Right atrium auricular region (tissue), 2 donors: Measurements from ENCODE around the gene ZCCHC4. TPM values are rescaled to one million over a fixed set of nuclear protein-coding genes. Genes with fewer than 3 reads are reported as not detected.

ENCODE experiments used
- DNase-seq: peaks from one replicate; pipeline ENCODE4 v3.0.0-alpha.2; 2019; ENCODE audit warnings: low spot score
- H3K27ac ChIP-seq, 2 donors: fragments of 200-600 bp; sonication (generic); 1 replicate in 1 of 2; 2 replicates in 1 of 2; pipeline ENCODE4 v1.5.1; 2016 to 2019
- H3K27me3 ChIP-seq, 2 donors: fragments of 200-600 bp; sonication (generic); one replicate each; pipeline versions ENCODE4 v1.5.1 to v1.6.0; 2017 to 2019
- H3K36me3 ChIP-seq: fragments of 200-600 bp; sonication (generic); one replicate; pipeline ENCODE4 v1.5.1; 2016
- H3K4me1 ChIP-seq, 2 donors: fragments of 200-600 bp; sonication (generic); one replicate each; pipeline versions ENCODE4 v1.5.1 to v1.6.0; 2017 to 2019
- H3K4me3 ChIP-seq, 2 donors: fragments of 200-600 bp; sonication (generic); 1 replicate in 1 of 2; 2 replicates in 1 of 2; pipeline ENCODE4 v1.5.1; 2017 to 2019; ENCODE audit warnings: mild to moderate bottlenecking in 1 of 2, moderate library complexity in 1 of 2
- H3K9me3 ChIP-seq, 2 donors: fragments of 200-600 bp; sonication (generic); one replicate each; pipeline ENCODE4 v1.5.1; 2019
- CTCF ChIP-seq, 2 donors: fragments of 200-600 bp; sonication (generic); IDR thresholded peaks; one replicate each; pipeline ENCODE4 v1.5.1; 2019; ENCODE audit warnings: antibody characterized with exemption in 2 of 2
- total RNA-seq, 2 donors: library from RNA; depleted of rRNA; stranded (reverse); fragments of >200 nt; gene quantifications; one replicate each; pipeline ENCODE4 v1.1.0, GENCODE V29; 2016

ZCCHC4 gene
- total RNA-seq: 1 to 10 TPM; 7.4 to 7.9 TPM

GRCh38 chr4:25312496-25313200 lies at the start of gene ZCCHC4:
TSS of gene ZCCHC4 (plus strand) at chr4:25312774. CDS start at chr4:25312810, 36 bp downstream.
- peaks cover 0 to 16% of the 10 kb centered on the region in 2 donors for H3K4me1 ChIP-seq
- peak within 1 kb of the TSS; percentile 36 to 79 for H3K27ac ChIP-seq
- H3K27me3 ChIP-seq: no peaks in the 10 kb centered on the region
- peak; percentile 86 for DNase-seq
- H3K4me3 ChIP-seq: peak within 1 kb of the TSS; percentile 66 to 79
- H3K9me3 ChIP-seq: no peaks in the 10 kb centered on the region
- TF ChIP-seq CTCF (IDR thresholded peaks at IDR 0.05): peak; percentile 92 to 98
- H3K36me3 ChIP-seq: peaks cover 10% of the 10 kb centered on the region

GRCh38 chr4:25271866-25272265 lies 40.7 kb upstream of the ZCCHC4 start:
- Histone ChIP-seq H3K36me3 (peaks cover 12% of the 10 kb centered on the region), H3K9me3 (no peaks in the 10 kb centered on the region)
- no peak for TF ChIP-seq CTCF (IDR thresholded peaks at IDR 0.05)

GRCh38 chr4:25280210-25280609 lies 32.4 kb upstream of the ZCCHC4 start:
- Histone ChIP-seq H3K9me3 (no peaks in the 10 kb centered on the region), H3K36me3 (peaks cover 4% of the 10 kb centered on the region), H3K4me3 (no peak overlapping the region), H3K27me3 (no peaks in the 10 kb centered on the region), H3K4me1 (no peaks in the 10 kb centered on the region), H3K27ac (no peak overlapping the region)
- no peak for TF ChIP-seq CTCF (IDR thresholded peaks at IDR 0.05)
- DNase-seq: no peak

More at GRCh38 chr4:25271866-25272265, 40.7 kb upstream of the ZCCHC4 start:
- Histone ChIP-seq H3K4me3 (no peak overlapping the region), H3K27ac (no peak overlapping the region), H3K27me3 (no peaks in the 10 kb centered on the region), H3K4me1 (no peaks in the 10 kb centered on the region)
- DNase-seq: no peak

GRCh38 chr4:25283948-25284347 lies 28.6 kb upstream of the ZCCHC4 start:
- Histone ChIP-seq H3K27me3 (no peaks in the 10 kb centered on the region), H3K4me3 (no peak overlapping the region), H3K27ac (no peak overlapping the region), H3K9me3 (no peaks in the 10 kb centered on the region), H3K4me1 (no peaks in the 10 kb centered on the region), H3K36me3 (no peaks in the 10 kb centered on the region)
- no peak for TF ChIP-seq CTCF (IDR thresholded peaks at IDR 0.05)
- DNase-seq: no peak

GRCh38 chr4:25284466-25284865 lies 28.1 kb upstream of the ZCCHC4 start:
- H3K27ac ChIP-seq: no peak overlapping the region
- H3K4me1 ChIP-seq: no peaks in the 10 kb centered on the region
- no peaks in the 10 kb centered on the region for H3K36me3 ChIP-seq
- no peak for TF ChIP-seq CTCF (IDR thresholded peaks at IDR 0.05)
- no peak for DNase-seq
- no peaks in the 10 kb centered on the region for H3K9me3 ChIP-seq
- no peak overlapping the region for H3K4me3 ChIP-seq
- H3K27me3 ChIP-seq: no peaks in the 10 kb centered on the region
